ENCODE measurements around the gene PEX10.

DNA sequence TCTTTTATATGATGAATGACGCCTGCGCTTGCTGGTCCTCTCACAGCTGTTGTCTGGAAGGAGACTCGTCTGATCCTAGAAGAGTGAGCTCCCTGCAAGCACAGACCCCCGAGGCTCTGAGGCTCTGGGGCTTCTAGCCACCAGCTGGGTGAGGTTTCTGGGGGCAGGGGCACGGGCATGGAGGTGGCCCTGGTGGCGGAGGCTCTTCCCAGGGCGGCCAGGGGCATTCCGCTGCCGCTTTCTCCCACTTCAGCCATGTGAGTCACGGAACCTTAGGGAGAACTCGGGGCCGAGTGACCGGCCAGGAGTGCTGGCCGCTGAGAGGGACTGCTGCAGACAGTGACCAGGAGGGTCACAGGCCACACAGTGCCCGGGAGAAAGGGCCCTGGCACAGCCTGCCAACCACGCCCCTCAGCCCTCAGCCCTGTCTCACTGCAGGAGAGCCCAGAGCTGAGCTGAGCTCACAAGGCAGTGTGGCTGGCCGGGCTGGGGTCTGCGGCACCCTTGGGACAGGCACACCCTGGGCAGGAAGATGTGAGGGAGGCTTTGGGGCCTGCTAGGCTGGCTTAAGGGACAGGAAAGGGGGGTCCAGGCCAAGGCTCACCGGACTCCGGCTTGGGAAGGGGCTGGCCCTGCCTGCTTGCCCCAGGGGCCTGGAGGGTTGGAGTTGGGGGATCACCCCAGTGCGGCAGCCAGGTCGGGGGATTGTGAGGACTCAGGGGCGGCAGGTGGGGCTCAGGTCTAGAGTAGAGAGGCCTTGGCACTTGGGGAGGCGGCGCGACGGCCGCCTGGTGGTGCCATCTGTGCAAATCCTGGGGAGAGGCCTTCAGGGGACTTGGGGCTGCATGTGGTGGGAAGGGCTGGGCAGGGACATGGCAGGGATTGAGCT is 56.7 kb downstream of the PEX10 start:
- TF ChIP-seq, protein P1, sequence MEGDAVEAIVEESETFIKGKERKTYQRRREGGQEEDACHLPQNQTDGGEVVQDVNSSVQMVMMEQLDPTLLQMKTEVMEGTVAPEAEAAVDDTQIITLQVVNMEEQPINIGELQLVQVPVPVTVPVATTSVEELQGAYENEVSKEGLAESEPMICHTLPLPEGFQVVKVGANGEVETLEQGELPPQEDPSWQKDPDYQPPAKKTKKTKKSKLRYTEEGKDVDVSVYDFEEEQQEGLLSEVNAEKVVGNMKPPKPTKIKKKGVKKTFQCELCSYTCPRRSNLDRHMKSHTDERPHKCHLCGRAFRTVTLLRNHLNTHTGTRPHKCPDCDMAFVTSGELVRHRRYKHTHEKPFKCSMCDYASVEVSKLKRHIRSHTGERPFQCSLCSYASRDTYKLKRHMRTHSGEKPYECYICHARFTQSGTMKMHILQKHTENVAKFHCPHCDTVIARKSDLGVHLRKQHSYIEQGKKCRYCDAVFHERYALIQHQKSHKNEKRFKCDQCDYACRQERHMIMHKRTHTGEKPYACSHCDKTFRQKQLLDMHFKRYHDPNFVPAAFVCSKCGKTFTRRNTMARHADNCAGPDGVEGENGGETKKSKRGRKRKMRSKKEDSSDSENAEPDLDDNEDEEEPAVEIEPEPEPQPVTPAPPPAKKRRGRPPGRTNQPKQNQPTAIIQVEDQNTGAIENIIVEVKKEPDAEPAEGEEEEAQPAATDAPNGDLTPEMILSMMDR (conservative IDR thresholded peaks at IDR 0.05; ENCODE audit: low read depth, low read length), result no peak
- no peak for TF ChIP-seq EZH2 (IDR thresholded peaks at IDR 0.05; ENCODE audit: borderline replicate concordance, low read depth, low read length, poor library complexity, severe bottlenecking)

All from A673 (cell line).